Measurements from ENCODE around the gene GABRQ.

Gene GABRQ

GRCh38 chrX:152638443-152638904 lies 779 bp downstream of the GABRQ start:
- Histone ChIP-seq H2AFZ (ENCODE audit: low read depth) (no peak overlapping the region), H3K27me3 (ENCODE audit: insufficient read depth, low read depth) (no peaks in the 10 kb centered on the region), H3K36me3 (ENCODE audit: insufficient read depth) (no peaks in the 10 kb centered on the region), H4K20me1 (ENCODE audit: insufficient read depth) (no peaks in the 10 kb centered on the region), H3K9ac (no peak overlapping the region), H3K4me2 (no peak overlapping the region), H3K4me3 (IDR thresholded peaks at IDR 0.05; ENCODE audit: insufficient read depth, low read depth, low read length) (no peak overlapping the region), H3K27ac (no peak overlapping the region), H3K79me2 (ENCODE audit: insufficient read depth, low read depth) (no peaks in the 10 kb centered on the region), H3K4me1 (ENCODE audit: low read depth, poor library complexity, severe bottlenecking) (no peaks in the 10 kb centered on the region)
- TF ChIP-seq CTCF (conservative IDR thresholded peaks at IDR 0.05; ENCODE audit: low read depth, low read length), result no peak

GRCh38 chrX:152639426-152639825 lies 1.7 kb downstream of the GABRQ start:
- H3K27me3 ChIP-seq (ENCODE audit: insufficient read depth, low read depth), result no peaks in the 10 kb centered on the region
- no peak overlapping the region for H3K9ac ChIP-seq
- H3K36me3 ChIP-seq (ENCODE audit: insufficient read depth), result no peaks in the 10 kb centered on the region
- no peak for TF ChIP-seq CTCF (conservative IDR thresholded peaks at IDR 0.05; ENCODE audit: low read depth, low read length)
- no peak overlapping the region for H3K27ac ChIP-seq
- H2AFZ ChIP-seq (ENCODE audit: low read depth), result no peak overlapping the region
- H3K4me1 ChIP-seq (ENCODE audit: low read depth, poor library complexity, severe bottlenecking), result no peaks in the 10 kb centered on the region
- H3K79me2 ChIP-seq (ENCODE audit: insufficient read depth, low read depth), result no peaks in the 10 kb centered on the region
- H4K20me1 ChIP-seq (ENCODE audit: insufficient read depth), result no peaks in the 10 kb centered on the region
- no peak overlapping the region for H3K4me3 ChIP-seq (IDR thresholded peaks at IDR 0.05; ENCODE audit: insufficient read depth, low read depth, low read length)
- no peak overlapping the region for H3K4me2 ChIP-seq

GRCh38 chrX:152640034-152640818 lies 2.5 kb downstream of the GABRQ start:
- no peaks in the 10 kb centered on the region for H3K27me3 ChIP-seq (ENCODE audit: insufficient read depth, low read depth)
- H3K36me3 ChIP-seq (ENCODE audit: insufficient read depth), result no peaks in the 10 kb centered on the region
- no peaks in the 10 kb centered on the region for H3K4me1 ChIP-seq (ENCODE audit: low read depth, poor library complexity, severe bottlenecking)
- no peaks in the 10 kb centered on the region for H4K20me1 ChIP-seq (ENCODE audit: insufficient read depth)
- no peak overlapping the region for H3K4me2 ChIP-seq
- no peak overlapping the region for H3K9ac ChIP-seq
- H3K79me2 ChIP-seq (ENCODE audit: insufficient read depth, low read depth), result no peaks in the 10 kb centered on the region
- TF ChIP-seq CTCF (conservative IDR thresholded peaks at IDR 0.05; ENCODE audit: low read depth, low read length), result no peak
- H2AFZ ChIP-seq (ENCODE audit: low read depth), result no peak overlapping the region
- no peak overlapping the region for H3K27ac ChIP-seq
- H3K4me3 ChIP-seq (IDR thresholded peaks at IDR 0.05; ENCODE audit: insufficient read depth, low read depth, low read length), result no peak overlapping the region

- Histone ChIP-seq H3K36me3 (ENCODE audit: insufficient read depth) (no peaks in the 10 kb centered on the region), H3K4me3 (IDR thresholded peaks at IDR 0.05; ENCODE audit: insufficient read depth, low read depth, low read length) (no peak overlapping the region), H2AFZ (ENCODE audit: low read depth) (no peak overlapping the region), H3K27me3 (ENCODE audit: insufficient read depth, low read depth) (no peaks in the 10 kb centered on the region), H3K4me2 (no peak overlapping the region), H3K4me1 (ENCODE audit: low read depth, poor library complexity, severe bottlenecking) (no peaks in the 10 kb centered on the region), H3K27ac (no peak overlapping the region), H4K20me1 (ENCODE audit: insufficient read depth) (no peaks in the 10 kb centered on the region), H3K9ac (no peak overlapping the region), H3K79me2 (ENCODE audit: insufficient read depth, low read depth) (no peaks in the 10 kb centered on the region)
- TF ChIP-seq CTCF (conservative IDR thresholded peaks at IDR 0.05; ENCODE audit: low read depth, low read length), result no peak
These were observed 3.7 kb downstream of the GABRQ start for GRCh38 chrX:152641256-152641875.

Data from KMS-11 (cell line).